ENCODE data around the gene ZNF662. TPM values are rescaled to one million over a fixed set of nuclear protein-coding genes. Genes with fewer than 3 reads are reported as not detected.
A peak's percentile ranks its signal among the peaks of the same experiment; 100 is the strongest.
"Not testable (repeated sequence)": the region's sequence is repeated elsewhere in the genome, so short reads cannot be mapped to it uniquely, and the experiment has no call there.

The ZNF662 gene
- total and polyA plus RNA-seq, 2 experiments from 2014 or later, result 1.5 to 2.3 TPM

DNA sequence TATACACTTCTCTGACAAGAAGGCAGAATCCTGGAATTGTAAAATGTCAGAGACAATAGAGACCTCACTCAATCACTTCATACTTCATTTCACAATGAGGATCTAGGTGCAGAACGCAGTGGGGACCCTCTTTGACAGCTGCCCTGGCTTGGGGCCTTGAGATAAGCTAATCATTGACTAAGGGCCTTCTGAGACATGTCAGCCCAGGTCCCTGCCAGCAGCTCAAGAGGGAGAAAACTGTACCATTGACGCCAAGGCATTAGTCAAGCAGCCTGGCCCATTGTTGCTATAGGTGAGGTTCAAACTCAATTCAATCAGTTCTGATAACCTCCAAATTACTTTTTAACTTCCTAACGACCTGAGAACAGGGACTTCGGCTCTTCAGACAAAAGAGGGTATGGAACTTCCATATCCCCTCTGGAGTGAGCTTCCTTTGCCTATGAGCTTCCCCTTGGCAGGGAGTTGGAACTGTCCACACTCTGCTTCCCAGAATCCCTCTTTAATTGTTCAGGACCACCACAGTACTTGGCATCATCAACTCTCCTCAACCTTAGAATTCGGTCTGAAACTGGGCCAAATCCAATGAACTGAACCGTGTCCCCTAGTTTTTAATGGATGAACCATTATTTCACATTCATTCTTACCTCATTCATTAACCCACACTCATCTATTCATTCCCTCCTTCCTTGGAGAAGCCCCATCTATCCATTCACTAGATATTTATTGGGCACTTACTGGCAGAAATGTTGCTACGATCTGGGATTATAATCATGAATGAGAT lies 28.8 kb upstream of the ZNF662 start:
- no peaks in the 10 kb centered on the region for H3K9me3 ChIP-seq (ENCODE audit: low read depth)
- no peak for DNase-seq
- no peak overlapping the region for H3K4me3 ChIP-seq
- H3F3A ChIP-seq (ENCODE audit: insufficient read depth), result no peaks in the 10 kb centered on the region
- H3K36me3 ChIP-seq (ENCODE audit: low read depth), result no peaks in the 10 kb centered on the region
- no peak overlapping the region for H2AFZ ChIP-seq
- 47 to 52% methylated on average over 7 of the region's 7 CpGs for WGBS, 2 experiments (ENCODE audit: low coverage in 1 of 2, low lambda C conversion rate in 2 of 2, missing lambda C conversion rate in 2 of 2)
- no peaks in the 10 kb centered on the region for H4K20me1 ChIP-seq (ENCODE audit: insufficient read depth)
- no peak overlapping the region for H3K27ac ChIP-seq
- in situ Hi-C loops (cut with MboI), result no loop called here
- H3K79me2 ChIP-seq (ENCODE audit: insufficient read depth), result no peaks in the 10 kb centered on the region
- no peak overlapping the region for H3K4me2 ChIP-seq (ENCODE audit: unreplicated experiment)
- H3K4me1 ChIP-seq (ENCODE audit: insufficient read depth), result no peaks in the 10 kb centered on the region
- H3K27me3 ChIP-seq (replicated peaks; ENCODE audit: insufficient read depth), result peaks cover 4% of the 10 kb centered on the region
- TF ChIP-seq EZH2phosphoT487 (IDR thresholded peaks at IDR 0.05; ENCODE audit: insufficient read depth, low read depth) (no peak), EZH2 (IDR thresholded peaks at IDR 0.05; ENCODE audit: insufficient read depth, poor library complexity, severe bottlenecking) (no peak)
- H3K9ac ChIP-seq, result no peak overlapping the region
- no peaks in the 10 kb centered on the region for H3K9me2 ChIP-seq (ENCODE audit: insufficient read depth)

DNA sequence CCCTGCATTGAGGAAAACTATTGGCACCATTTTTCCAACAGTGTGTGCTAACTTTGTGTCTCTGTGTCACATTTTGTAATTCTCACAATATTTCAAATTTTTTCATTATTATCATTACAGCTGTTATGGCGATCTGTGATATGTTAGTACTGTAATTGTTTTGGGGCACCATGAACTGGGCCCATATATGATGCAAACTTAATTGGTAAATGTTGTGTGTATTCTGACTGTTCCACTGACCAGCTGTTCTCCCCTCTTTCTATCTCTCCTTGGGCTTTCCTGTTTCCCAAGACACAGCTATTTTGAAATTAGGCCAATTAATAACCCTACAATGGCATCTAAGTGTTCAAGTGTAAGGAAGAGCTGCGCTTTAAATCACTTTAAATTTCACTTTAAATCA lies 28.1 kb upstream of the ZNF662 start:
- DNase-seq, result no peak
- Histone ChIP-seq H3K27ac (no peak overlapping the region), H3K9me2 (ENCODE audit: insufficient read depth) (no peaks in the 10 kb centered on the region), H3K27me3 (replicated peaks; ENCODE audit: insufficient read depth) (peaks cover 4% of the 10 kb centered on the region), H3K79me2 (ENCODE audit: insufficient read depth) (no peaks in the 10 kb centered on the region), H3K36me3 (ENCODE audit: low read depth) (no peaks in the 10 kb centered on the region), H3K4me1 (ENCODE audit: insufficient read depth) (no peaks in the 10 kb centered on the region), H3K9ac (no peak overlapping the region), H4K20me1 (ENCODE audit: insufficient read depth) (no peaks in the 10 kb centered on the region), H3K4me2 (ENCODE audit: unreplicated experiment) (no peak overlapping the region), H3K9me3 (ENCODE audit: low read depth) (no peaks in the 10 kb centered on the region), H3F3A (ENCODE audit: insufficient read depth) (no peaks in the 10 kb centered on the region), H2AFZ (no peak overlapping the region), H3K4me3 (no peak overlapping the region)
- TF ChIP-seq EZH2phosphoT487 (IDR thresholded peaks at IDR 0.05; ENCODE audit: insufficient read depth, low read depth), result no peak
- no peak for TF ChIP-seq EZH2 (IDR thresholded peaks at IDR 0.05; ENCODE audit: insufficient read depth, poor library complexity, severe bottlenecking)
- 67 to 70% methylated on average over 2 of the region's 2 CpGs for WGBS, 2 experiments (ENCODE audit: low coverage in 1 of 2, low lambda C conversion rate in 2 of 2, missing lambda C conversion rate in 2 of 2)
- in situ Hi-C loops (cut with MboI), result no loop called here

DNA sequence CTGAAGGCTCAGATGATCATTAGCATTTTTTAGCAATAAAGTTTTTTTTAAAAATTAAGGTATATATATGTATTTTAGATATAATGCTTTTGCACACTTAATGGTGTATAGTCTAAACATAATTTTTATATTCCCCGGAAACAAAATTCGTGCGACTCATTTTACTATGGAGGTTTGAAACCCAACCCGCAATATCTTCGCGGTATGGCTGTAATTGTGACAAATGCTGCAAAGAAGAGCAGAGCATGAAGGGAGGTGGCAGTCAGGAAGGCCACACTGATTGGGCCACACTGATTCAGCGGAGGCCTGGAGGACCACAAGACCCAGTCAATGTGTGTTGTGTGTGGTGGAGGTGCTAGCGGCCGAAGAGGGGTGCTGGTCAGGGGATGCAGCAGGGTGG lies 25.8 kb upstream of the ZNF662 start:
- Histone ChIP-seq H3K27me3 (replicated peaks; ENCODE audit: insufficient read depth) (peaks cover 7% of the 10 kb centered on the region), H3K9ac (peak overlapping the region; percentile 77; the same call in 1 of the 2 replicates), H3K9me3 (ENCODE audit: low read depth) (no peaks in the 10 kb centered on the region), H3F3A (ENCODE audit: insufficient read depth) (no peaks in the 10 kb centered on the region), H3K9me2 (ENCODE audit: insufficient read depth) (no peaks in the 10 kb centered on the region), H4K20me1 (ENCODE audit: insufficient read depth) (no peaks in the 10 kb centered on the region), H3K27ac (no peak overlapping the region), H3K4me3 (peak overlapping the region; percentile 82; the same call in 1 of the 2 replicates), H3K4me2 (ENCODE audit: unreplicated experiment) (no peak overlapping the region), H3K36me3 (ENCODE audit: low read depth) (no peaks in the 10 kb centered on the region), H2AFZ (peak overlapping the region; percentile 99), H3K4me1 (ENCODE audit: insufficient read depth) (no peaks in the 10 kb centered on the region), H3K79me2 (ENCODE audit: insufficient read depth) (no peaks in the 10 kb centered on the region)
- TF ChIP-seq EZH2 (IDR thresholded peaks at IDR 0.05; ENCODE audit: insufficient read depth, poor library complexity, severe bottlenecking), result no peak
- no peak for TF ChIP-seq EZH2phosphoT487 (IDR thresholded peaks at IDR 0.05; ENCODE audit: insufficient read depth, low read depth)
- WGBS, 2 experiments (ENCODE audit: low coverage in 1 of 2, low lambda C conversion rate in 2 of 2, missing lambda C conversion rate in 2 of 2), result 89 to 94% methylated on average over 9 of the region's 9 CpGs
- DNase-seq, result no peak
- in situ Hi-C loops (cut with MboI), result no loop called here

DNA sequence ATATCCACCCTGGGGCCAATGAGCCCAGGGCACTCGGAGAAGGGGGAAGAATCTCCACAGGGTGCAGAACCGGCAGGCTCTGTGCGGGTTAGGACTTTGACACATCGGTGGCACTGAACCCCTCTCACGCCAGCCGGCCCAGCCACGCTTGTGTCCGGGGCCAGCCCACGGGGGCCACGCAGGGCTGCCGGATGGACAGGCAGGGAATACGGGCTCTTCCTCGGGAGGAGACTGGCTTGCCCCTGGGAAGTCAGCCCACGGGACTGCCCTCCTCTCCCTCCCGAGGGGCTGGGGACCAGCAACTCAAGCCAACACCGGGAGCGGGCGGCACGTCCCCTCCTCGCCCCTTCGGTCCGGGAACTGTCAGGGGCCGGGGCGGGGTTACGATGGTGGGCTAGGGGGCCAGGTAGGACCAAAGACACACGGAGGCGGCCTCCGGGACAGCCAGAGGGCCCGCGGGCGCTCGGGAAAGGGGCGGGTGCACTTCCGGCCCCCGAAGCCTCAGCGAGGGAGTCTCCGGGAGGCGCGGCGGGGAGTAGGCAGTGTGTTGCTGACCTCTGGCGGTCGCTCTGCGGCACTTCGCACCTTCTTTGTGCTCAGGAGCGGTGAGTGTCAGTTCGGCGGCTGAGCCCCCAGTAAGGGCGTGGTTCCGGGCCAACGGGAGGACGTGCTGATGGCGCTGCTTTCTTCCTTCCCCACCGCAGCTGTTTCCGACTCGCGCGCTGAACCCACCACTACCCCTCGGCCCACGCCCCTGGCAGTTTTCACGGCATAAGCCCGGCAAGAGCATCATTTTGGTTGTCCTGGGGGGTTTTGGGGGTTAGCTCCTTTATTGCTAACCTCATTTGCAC lies 25.1 kb upstream of the ZNF662 start:
- Histone ChIP-seq H3K9ac (peak overlapping the region; percentile 77), H2AFZ (peak overlapping the region; percentile 99), H3K9me3 (ENCODE audit: low read depth) (no peaks in the 10 kb centered on the region), H3K4me2 (ENCODE audit: unreplicated experiment) (peak overlapping the region; percentile 96), H3K79me2 (ENCODE audit: insufficient read depth) (no peaks in the 10 kb centered on the region), H4K20me1 (ENCODE audit: insufficient read depth) (no peaks in the 10 kb centered on the region), H3K27me3 (replicated peaks; ENCODE audit: insufficient read depth) (peaks cover 7% of the 10 kb centered on the region), H3K36me3 (ENCODE audit: low read depth) (no peaks in the 10 kb centered on the region), H3F3A (ENCODE audit: insufficient read depth) (no peaks in the 10 kb centered on the region), H3K9me2 (ENCODE audit: insufficient read depth) (no peaks in the 10 kb centered on the region), H3K27ac (no peak overlapping the region), H3K4me1 (ENCODE audit: insufficient read depth) (no peaks in the 10 kb centered on the region), H3K4me3 (peak overlapping the region; percentile 82)
- TF ChIP-seq EZH2phosphoT487 (IDR thresholded peaks at IDR 0.05; ENCODE audit: insufficient read depth, low read depth), result no peak
- TF ChIP-seq EZH2 (IDR thresholded peaks at IDR 0.05; ENCODE audit: insufficient read depth, poor library complexity, severe bottlenecking), result no peak
- DNase-seq, result peak; percentile 92
- in situ Hi-C loops (cut with MboI), result no loop called here
- 5 to 9% methylated on average over 44 to 61 of the region's 61 CpGs for WGBS, 2 experiments (ENCODE audit: low coverage in 1 of 2, low lambda C conversion rate in 2 of 2, missing lambda C conversion rate in 2 of 2)

DNA sequence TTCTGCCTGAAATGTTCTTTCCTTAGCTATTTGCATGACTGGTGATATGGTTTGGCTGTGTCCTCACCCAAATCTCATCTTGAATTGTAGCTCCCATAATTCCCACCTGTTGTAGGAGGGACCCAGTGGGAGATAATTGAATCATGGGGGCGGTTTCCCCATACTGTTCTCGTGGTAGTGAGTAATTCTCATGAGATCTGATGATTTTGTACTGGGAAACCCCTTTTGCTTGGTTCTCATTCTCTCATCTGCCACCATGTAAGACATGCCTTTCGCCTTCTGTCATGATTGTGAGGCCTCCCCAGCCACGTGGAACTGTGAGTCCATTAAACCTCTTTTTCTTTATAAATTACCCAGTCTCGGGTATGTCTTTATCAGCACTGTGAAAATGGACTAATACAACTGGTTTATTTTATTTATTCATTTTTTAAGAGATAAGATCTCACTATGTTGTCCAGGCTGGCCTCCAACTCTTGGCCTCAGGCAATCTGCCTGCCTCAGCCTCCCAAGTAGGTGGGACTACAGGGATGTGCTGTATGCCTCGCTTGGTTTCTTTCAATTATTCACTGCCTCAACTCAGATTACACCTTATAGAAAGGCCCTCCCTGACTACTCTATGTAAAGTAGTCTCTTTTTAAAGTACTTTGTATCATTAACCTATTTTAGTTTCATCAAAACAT lies 22.6 kb upstream of the ZNF662 start:
- H3K27me3 ChIP-seq (replicated peaks; ENCODE audit: insufficient read depth), result peaks cover 18% of the 10 kb centered on the region; the same call in 1 of the 2 replicates
- H2AFZ ChIP-seq; H3K4me1 ChIP-seq (ENCODE audit: insufficient read depth); H3K4me2 ChIP-seq (ENCODE audit: unreplicated experiment); in situ Hi-C loops (cut with MboI); H3K36me3 ChIP-seq (ENCODE audit: low read depth); H3K27ac ChIP-seq; H3K4me3 ChIP-seq; H3F3A ChIP-seq (ENCODE audit: insufficient read depth); H4K20me1 ChIP-seq (ENCODE audit: insufficient read depth); H3K9ac ChIP-seq; H3K9me2 ChIP-seq (ENCODE audit: insufficient read depth); H3K9me3 ChIP-seq (ENCODE audit: low read depth); H3K79me2 ChIP-seq (ENCODE audit: insufficient read depth): not testable (repeated sequence)
- 60 to 63% methylated on average over 6 of the region's 6 CpGs for WGBS, 2 experiments (ENCODE audit: low coverage in 1 of 2, low lambda C conversion rate in 2 of 2, missing lambda C conversion rate in 2 of 2)
- DNase-seq, result peak; percentile 8
